GM12878 (cell line): ENCODE results near the gene LGALS3. TPM values are rescaled to one million over a fixed set of nuclear protein-coding genes. Genes with fewer than 3 reads are reported as not detected.

Source experiments
- ATAC-seq: fragments of 200-7000 bp; cut with Tn5 transposase; 3 replicates; pipeline ENCODE4 v1.9.1; 2020; ENCODE audit warnings: mild to moderate bottlenecking, moderate library complexity
- BruUV-seq: library from RNA; stranded (reverse); fragments of 400-500 nt; replicated peaks from 2 replicates; lab custom pipeline; 2021; lab: Mats Ljungman, UMichigan
- CTCF ChIA-PET: fragments of 300-600 bp; sonication (Branson Sonifier 250); formaldehyde crosslinking; extraction: SDS; loops from one replicate; lab custom pipeline; 2021; ENCODE audit warnings: inconsistent platforms; lab: Yijun Ruan, JAX
- POLR2A ChIA-PET: fragments of 350-600 bp; formaldehyde crosslinking; extraction: SDS; loops from one replicate; lab custom pipeline; 2021; ENCODE audit warnings: inconsistent platforms; lab: Charles Lee
- RAD21 ChIA-PET: fragments of 300-600 bp; sonication (Branson Sonifier 250); formaldehyde crosslinking; loops from one replicate; lab custom pipeline; 2023; ENCODE audit warnings: antibody characterized with exemption; ENCODE audit not compliant: unreplicated experiment; lab: Charles Lee
- SMC1A ChIA-PET: fragments of 300-600 bp; sonication (Branson Sonifier 250); formaldehyde crosslinking; loops from one replicate; lab custom pipeline; 2023; ENCODE audit not compliant: unreplicated experiment, uncharacterized antibody; lab: Charles Lee
- DNase-seq: peaks from one replicate; pipeline ENCODE4 v3.0.0-alpha.2; 2011; ENCODE audit warnings: low read depth, low spot score
- FAIRE-seq: peaks from 3 replicates; lab custom pipeline; 2011; peaks lifted over from hg19 to GRCh38; lab: Jason Lieb, UNC
- H2AFZ ChIP-seq: 2 replicates; pipeline ENCODE4 v1.6.0; 2011; ENCODE audit warnings: low read depth, low read length, control low read depth; ENCODE audit not compliant: control insufficient read depth
- H3K27ac ChIP-seq: 2 replicates; pipeline ENCODE4 v1.5.1; 2011; ENCODE audit warnings: control low read depth; ENCODE audit not compliant: control insufficient read depth, insufficient read depth
- H3K27me3 ChIP-seq, 2 experiments: replicated peaks in 1 of 2; 2 replicates each; pipeline versions ENCODE4 v1.6.0 to v1.6.1; 2011; ENCODE audit warnings: low read length in 1 of 2; ENCODE audit not compliant: control insufficient read depth in 2 of 2, insufficient read depth in 2 of 2
- H3K36me3 ChIP-seq, 2 experiments: 2 replicates each; pipeline ENCODE4 v1.5.1; 2011; ENCODE audit warnings: low read length in 1 of 2; ENCODE audit not compliant: control insufficient read depth in 2 of 2, insufficient read depth in 2 of 2
- H3K4me1 ChIP-seq: 2 replicates; pipeline ENCODE4 v1.6.1; 2011; ENCODE audit warnings: mild to moderate bottlenecking, low read length, moderate library complexity, mixed read lengths; ENCODE audit not compliant: control insufficient read depth, insufficient read depth
- H3K4me2 ChIP-seq: 2 replicates; pipeline ENCODE4 v1.6.0; 2011; ENCODE audit warnings: control low read depth; ENCODE audit not compliant: control insufficient read depth, insufficient read depth
- H3K4me3 ChIP-seq: fragments of 200-600 bp; sonication (generic); 2 replicates; pipeline ENCODE4 v1.5.1; 2016
- H3K79me2 ChIP-seq: 2 replicates; pipeline ENCODE4 v1.6.0; 2011; ENCODE audit warnings: low read length; ENCODE audit not compliant: control insufficient read depth, insufficient read depth
- H3K9ac ChIP-seq: 2 replicates; pipeline ENCODE4 v1.8.0; 2011; ENCODE audit warnings: low read length, control low read depth, mixed read lengths; ENCODE audit not compliant: control insufficient read depth, insufficient read depth
- H3K9me3 ChIP-seq: replicated peaks from 3 replicates; pipeline ENCODE4 v1.5.1; 2011; ENCODE audit warnings: mild to moderate bottlenecking, low read length; ENCODE audit not compliant: control insufficient read depth, insufficient read depth
- H4K20me1 ChIP-seq: 2 replicates; pipeline ENCODE4 v1.6.0; 2011; ENCODE audit not compliant: control insufficient read depth, insufficient read depth
- BACH1 ChIP-seq: fragments of 450-650 bp; IDR thresholded peaks from 2 replicates; pipeline ENCODE4 v1.6.1; 2017; ENCODE audit warnings: mild to moderate bottlenecking, borderline replicate concordance
- CHD1 ChIP-seq: IDR thresholded peaks from 2 replicates; pipeline ENCODE4 v1.6.1; 2012; ENCODE audit warnings: low read depth, low read length, improper control_type of control experiment
- DPF2 ChIP-seq: fragments of 450-650 bp; IDR thresholded peaks from 2 replicates; pipeline ENCODE4 v1.6.1; 2017; ENCODE audit warnings: mild to moderate bottlenecking
- IRF4 ChIP-seq: IDR thresholded peaks from 2 replicates; pipeline ENCODE4 v1.6.1; 2011; ENCODE audit warnings: low read depth, low read length
- MLLT1 ChIP-seq: fragments of 450-650 bp; IDR thresholded peaks from 2 replicates; pipeline ENCODE4 v1.6.1; 2016; ENCODE audit warnings: mild to moderate bottlenecking
- MTA3 ChIP-seq: IDR thresholded peaks from 2 replicates; pipeline ENCODE4 v1.6.1; 2012; ENCODE audit warnings: low read length, inconsistent platforms, borderline replicate concordance
- POU2F2 ChIP-seq: IDR thresholded peaks from 3 replicates; pipeline ENCODE4 v1.6.1; 2011; ENCODE audit warnings: low read depth, mild to moderate bottlenecking, low read length, borderline replicate concordance
- PRDM15 ChIP-seq: fragments of 450-650 bp; formaldehyde crosslinking; IDR thresholded peaks from 2 replicates; pipeline ENCODE4 v1.4.0; 2020; ENCODE audit warnings: mild to moderate bottlenecking, moderate library complexity
- RAD51 ChIP-seq: fragments of 450-650 bp; IDR thresholded peaks from 2 replicates; pipeline ENCODE4 v1.6.1; 2016; ENCODE audit warnings: moderate library complexity, mild to moderate bottlenecking, inconsistent platforms
- SPI1 ChIP-seq: IDR thresholded peaks from 2 replicates; pipeline ENCODE4 v1.6.1; 2011; ENCODE audit warnings: low read depth, mild to moderate bottlenecking, low read length, moderate library complexity, borderline replicate concordance; ENCODE audit not compliant: insufficient read depth
- SREBF1 ChIP-seq: IDR thresholded peaks from 2 replicates; pipeline ENCODE4 v1.6.1; 2012; ENCODE audit warnings: mild to moderate bottlenecking, low read length
- WGBS: methylation state at CpG from one replicate; pipeline ENCODE4 v1.1.6; 2016; ENCODE audit warnings: low lambda C conversion rate; ENCODE audit not compliant: insufficient replicate concordance, insufficient coverage; ENCODE audit errors: missing lambda C conversion rate; 5-methylcytosine and 5-hydroxymethylcytosine counted together
- in situ Hi-C: fragments of 300-500 bp; cut with MboI; formaldehyde crosslinking; loops from 9 replicates; pipeline ENCODE4 v1.14.3; 2018; ENCODE audit warnings: mixed read lengths
- intact Hi-C: fragments of 100-400 bp; cut with micrococcal nuclease; formaldehyde crosslinking; loops from one replicate; pipeline ENCODE4 v1.14.2; 2022; ENCODE audit not compliant: unreplicated experiment
- polyA plus RNA-seq, 11 experiments: library from polyadenylated mRNA; depleted of rRNA in 4 of 11; unstranded in 6 of 11; stranded (reverse) in 5 of 11; fragments of >200 nt; fragmentation: Nextera tagmentation in 4 of 11; fragmentation: Illumina TruSeq in 1 of 11; extraction: Ambion mirVana in 4 of 11; extraction: Trizol in 1 of 11; gene quantifications; 1 replicate in 1 of 11; 2 replicates in 10 of 11; pipeline versions ENCODE4 v1.2.1 to v1.2.3, GENCODE V29; 2011 to 2016; ENCODE audit warnings: inconsistent platforms in 2 of 11, missing spikeins in 2 of 11, low read depth in 1 of 11
- total RNA-seq, 4 experiments: library from RNA; depleted of rRNA in 3 of 4; stranded (reverse); fragments of >200 nt in 3 of 4; fragmentation: Illumina TruSeq in 1 of 4; extraction: Trizol in 1 of 4; gene quantifications; 2 replicates each; pipeline versions ENCODE4 v1.2.1 to v1.2.3, GENCODE V29; 2013 to 2021
- TF ChIP-seq, protein P1 (sequence below): IDR thresholded peaks from 2 replicates; pipeline ENCODE4 v1.6.1; 2012; ENCODE audit warnings: mild to moderate bottlenecking, low read depth, low read length

Gene LGALS3
- total and polyA plus RNA-seq, 10 of the 15 experiments (the other 5 are each of a cell fraction or from before 2014, with no cell fraction given) = 1.5 to 34.2 (median 18.4) TPM

- TF ChIP-seq BACH1 (peak; percentile 76; the same call in 1 of the 2 replicates), CHD1 (no peak), MLLT1 (peak; percentile 25; the same call in 1 of the 2 replicates), MTA3 (peak; percentile 79; the same call in 1 of the 2 replicates), IRF4 (peak; percentile 87)
Observed at GRCh38 chr14:55102141-55102621, 26.9 kb upstream of the LGALS3 start (continued).

GRCh38 chr14:55103005-55103640 lies 25.9 kb upstream of the LGALS3 start:
- RAD21 ChIA-PET = interaction anchor here (0.5 to 3.2 kb wide), 17 partner anchors 11 to 200 kb away, joined by 3 to 27 read pairs (median 4); partner anchors contain the start of genes DLGAP5, GCH1, LGALS3 and MAPK1IP1L
- Histone ChIP-seq H3K4me2 (peak overlapping the region; percentile 94), H3K9me3 (peaks cover 6% of the 10 kb centered on the region; the same call in 2 of the 3 replicates), H2AFZ (peak overlapping the region; percentile 63), H3K9ac (peak overlapping the region; percentile 77), H4K20me1 (no peaks in the 10 kb centered on the region), H3K79me2 (no peaks in the 10 kb centered on the region), H3K4me1 (peaks cover 57% of the 10 kb centered on the region), H3K27ac (peak overlapping the region; percentile 99), H3K27me3 (no peaks in the 10 kb centered on the region), H3K4me3 (peak overlapping the region; percentile 2; the same call in 1 of the 2 replicates), H3K36me3 (no peaks in the 10 kb centered on the region)
- under 1% methylated on average over 13 of the region's 13 CpGs for WGBS
- POLR2A ChIA-PET = interaction anchor here (0.6 to 2.8 kb wide), 13 partner anchors 15 to 224 kb away, joined by 3 to 14 read pairs (median 7); partner anchors contain the start of genes LGALS3 and MAPK1IP1L
- ATAC-seq (peak; percentile 71), DNase-seq (peak; percentile 95), FAIRE-seq (peak; percentile 94)
- in situ Hi-C loops (no loop called here), intact Hi-C loops (loop anchor here (2.0 to 10.0 kb wide), 3 partner anchors 52 to 172 kb away; partner anchors contain the start of genes DLGAP5, FBXO34 and MAPK1IP1L)
- CTCF ChIA-PET = interaction anchor here (0.6 to 3.6 kb wide), 15 partner anchors 11 to 169 kb away, joined by 3 to 15 read pairs (median 3); no protein-coding TSS in a partner anchor
- no TSS peak for BruUV-seq
- SMC1A ChIA-PET = interaction anchor here (0.7 to 4.1 kb wide), 30 partner anchors 8 to 255 kb away, joined by 3 to 42 read pairs (median 4); partner anchors contain the start of genes DLGAP5, LGALS3 and MAPK1IP1L
- TF ChIP-seq SREBF1 (no peak), DPF2 (peak; percentile 78), RAD51 (peak; percentile 31), PRDM15 (CRISPR knock-in tag) (no peak), SPI1 (no peak), POU2F2 (no peak)
- TF ChIP-seq, protein P1, sequence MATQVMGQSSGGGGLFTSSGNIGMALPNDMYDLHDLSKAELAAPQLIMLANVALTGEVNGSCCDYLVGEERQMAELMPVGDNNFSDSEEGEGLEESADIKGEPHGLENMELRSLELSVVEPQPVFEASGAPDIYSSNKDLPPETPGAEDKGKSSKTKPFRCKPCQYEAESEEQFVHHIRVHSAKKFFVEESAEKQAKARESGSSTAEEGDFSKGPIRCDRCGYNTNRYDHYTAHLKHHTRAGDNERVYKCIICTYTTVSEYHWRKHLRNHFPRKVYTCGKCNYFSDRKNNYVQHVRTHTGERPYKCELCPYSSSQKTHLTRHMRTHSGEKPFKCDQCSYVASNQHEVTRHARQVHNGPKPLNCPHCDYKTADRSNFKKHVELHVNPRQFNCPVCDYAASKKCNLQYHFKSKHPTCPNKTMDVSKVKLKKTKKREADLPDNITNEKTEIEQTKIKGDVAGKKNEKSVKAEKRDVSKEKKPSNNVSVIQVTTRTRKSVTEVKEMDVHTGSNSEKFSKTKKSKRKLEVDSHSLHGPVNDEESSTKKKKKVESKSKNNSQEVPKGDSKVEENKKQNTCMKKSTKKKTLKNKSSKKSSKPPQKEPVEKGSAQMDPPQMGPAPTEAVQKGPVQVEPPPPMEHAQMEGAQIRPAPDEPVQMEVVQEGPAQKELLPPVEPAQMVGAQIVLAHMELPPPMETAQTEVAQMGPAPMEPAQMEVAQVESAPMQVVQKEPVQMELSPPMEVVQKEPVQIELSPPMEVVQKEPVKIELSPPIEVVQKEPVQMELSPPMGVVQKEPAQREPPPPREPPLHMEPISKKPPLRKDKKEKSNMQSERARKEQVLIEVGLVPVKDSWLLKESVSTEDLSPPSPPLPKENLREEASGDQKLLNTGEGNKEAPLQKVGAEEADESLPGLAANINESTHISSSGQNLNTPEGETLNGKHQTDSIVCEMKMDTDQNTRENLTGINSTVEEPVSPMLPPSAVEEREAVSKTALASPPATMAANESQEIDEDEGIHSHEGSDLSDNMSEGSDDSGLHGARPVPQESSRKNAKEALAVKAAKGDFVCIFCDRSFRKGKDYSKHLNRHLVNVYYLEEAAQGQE = no peak
